Measurements from ENCODE around the gene SLC41A1. TPM values are rescaled to one million over a fixed set of nuclear protein-coding genes. Genes with fewer than 3 reads are reported as not detected.

Gene SLC41A1
- 9.4 and 15.5 TPM in 2 replicates for total RNA-seq

DNA sequence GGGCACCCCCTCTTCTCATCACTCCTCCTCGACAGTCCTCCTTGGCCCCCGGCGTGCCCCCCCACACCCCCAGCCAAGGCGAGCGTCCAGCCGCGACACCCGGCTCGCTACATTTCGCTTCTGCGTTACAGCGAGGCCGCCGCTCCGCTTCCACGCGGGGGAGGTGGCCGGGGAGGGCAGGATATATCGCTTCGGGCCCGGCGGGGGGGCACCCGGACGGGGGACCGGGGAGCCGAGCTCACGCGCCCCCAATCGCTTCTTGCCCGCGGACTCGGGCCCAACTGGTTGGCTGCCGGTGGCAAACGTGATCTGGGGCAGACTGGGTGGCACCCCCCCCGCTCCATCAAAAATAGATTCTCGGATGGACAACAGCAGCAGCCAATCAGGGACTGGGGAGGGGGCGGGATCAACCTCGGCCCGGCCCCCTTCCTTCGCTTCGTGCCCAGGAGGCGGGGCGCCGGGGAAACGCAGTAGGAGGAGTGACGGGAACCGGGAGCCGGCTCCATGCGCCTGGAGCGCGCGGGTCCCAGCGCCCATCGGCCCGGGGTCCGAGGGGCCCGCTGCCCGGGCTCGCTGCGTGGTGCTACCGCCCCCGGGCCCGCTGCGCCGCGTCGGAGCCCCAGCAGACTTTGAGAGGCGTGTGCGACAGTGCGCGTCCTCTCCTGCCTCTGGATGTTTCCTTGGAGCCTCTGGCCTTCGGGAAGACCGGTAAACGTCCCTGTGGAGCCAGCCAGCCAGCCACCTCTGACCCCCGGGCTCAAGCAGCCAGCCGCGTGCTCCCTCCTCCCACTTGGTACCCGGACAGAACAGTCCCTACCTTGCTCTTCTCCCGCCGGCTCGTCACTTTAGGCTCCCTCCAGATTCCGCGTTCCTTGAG is at the start of gene SLC41A1:
Gene SLC41A1 (minus strand): TSS at position 321 of the 877 bp plus-strand sequence. CDS start 2,757 bp downstream, outside the sequence.

DNA sequence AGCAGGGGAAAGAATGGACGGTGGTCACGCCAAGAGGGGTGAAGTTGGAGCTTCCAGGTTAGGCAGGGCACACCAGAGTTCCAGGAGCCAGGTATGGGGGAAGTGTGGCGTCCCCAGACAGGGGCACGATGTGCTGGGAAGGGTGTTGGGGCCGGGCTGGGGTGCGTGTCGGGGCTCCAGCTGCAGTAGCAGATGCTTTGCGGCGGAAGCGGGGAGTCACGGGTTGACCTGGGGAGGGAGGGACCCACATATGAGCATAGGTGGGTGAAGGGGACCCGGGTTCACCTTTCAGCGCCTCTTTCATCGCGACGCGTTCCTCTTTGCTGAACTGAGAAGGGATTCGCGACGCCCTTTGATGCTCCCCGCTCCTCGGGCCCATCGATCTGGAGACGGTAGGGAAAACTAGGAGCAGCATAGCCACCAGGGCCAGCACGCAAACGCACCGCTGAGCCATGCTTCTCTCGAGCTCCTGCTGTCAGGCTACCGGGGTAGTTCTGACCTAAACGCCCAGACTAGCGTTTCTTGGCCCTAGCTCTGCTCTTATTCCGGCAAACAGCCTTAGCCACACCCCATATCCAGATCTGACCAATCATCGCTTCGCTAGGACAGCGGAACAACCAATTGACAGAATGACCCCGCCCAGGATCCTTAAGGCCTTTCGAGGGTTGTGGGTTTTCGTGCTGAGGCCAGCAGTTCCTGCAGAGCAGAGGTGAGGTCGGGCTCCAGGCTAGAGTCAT is 36.8 kb upstream of the SLC41A1 start, which contains the start of gene PM20D1:
Gene PM20D1 (minus strand): TSS at position 514 of the 737 bp plus-strand sequence. CDS start 60 bp downstream, at position 454.

DNA sequence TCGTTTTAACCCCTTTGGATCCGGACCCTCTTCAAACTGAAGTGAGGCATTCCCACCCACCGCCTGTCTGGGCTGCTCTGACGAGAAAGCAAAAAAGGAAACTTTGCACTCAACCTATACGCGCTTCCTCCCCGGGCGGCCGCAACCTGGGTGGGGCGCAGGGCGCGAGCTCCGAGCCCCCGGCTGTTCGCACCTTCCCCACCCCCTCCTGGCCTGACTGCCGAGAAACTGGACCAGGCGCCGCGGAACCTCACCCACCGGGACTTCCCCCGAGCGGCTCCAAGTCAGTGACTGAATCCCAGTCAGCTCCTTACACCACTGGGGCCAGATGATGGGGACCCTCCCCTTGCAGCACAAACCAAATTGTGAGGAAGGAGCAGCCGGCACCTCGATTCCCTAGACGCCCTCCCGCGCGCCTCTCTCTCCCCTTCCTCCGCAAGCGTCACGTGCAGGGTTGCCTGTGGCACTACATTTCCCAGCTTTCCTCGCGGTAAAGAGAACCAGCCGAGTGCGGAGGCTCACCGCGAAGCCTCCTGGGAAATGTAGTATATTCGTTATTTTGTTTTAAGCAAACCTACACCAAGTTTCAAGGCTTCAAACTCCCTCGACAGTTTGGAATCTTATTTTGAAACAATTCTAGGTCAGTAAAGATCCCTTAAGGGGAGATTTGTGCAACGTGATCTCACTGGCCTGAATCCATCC is 37.8 kb downstream of the SLC41A1 start, which contains the start of gene RAB29:
Gene RAB29 (minus strand): TSS at position 468 of the 702 bp plus-strand sequence. CDS start 526 bp downstream, outside the sequence.

DNA sequence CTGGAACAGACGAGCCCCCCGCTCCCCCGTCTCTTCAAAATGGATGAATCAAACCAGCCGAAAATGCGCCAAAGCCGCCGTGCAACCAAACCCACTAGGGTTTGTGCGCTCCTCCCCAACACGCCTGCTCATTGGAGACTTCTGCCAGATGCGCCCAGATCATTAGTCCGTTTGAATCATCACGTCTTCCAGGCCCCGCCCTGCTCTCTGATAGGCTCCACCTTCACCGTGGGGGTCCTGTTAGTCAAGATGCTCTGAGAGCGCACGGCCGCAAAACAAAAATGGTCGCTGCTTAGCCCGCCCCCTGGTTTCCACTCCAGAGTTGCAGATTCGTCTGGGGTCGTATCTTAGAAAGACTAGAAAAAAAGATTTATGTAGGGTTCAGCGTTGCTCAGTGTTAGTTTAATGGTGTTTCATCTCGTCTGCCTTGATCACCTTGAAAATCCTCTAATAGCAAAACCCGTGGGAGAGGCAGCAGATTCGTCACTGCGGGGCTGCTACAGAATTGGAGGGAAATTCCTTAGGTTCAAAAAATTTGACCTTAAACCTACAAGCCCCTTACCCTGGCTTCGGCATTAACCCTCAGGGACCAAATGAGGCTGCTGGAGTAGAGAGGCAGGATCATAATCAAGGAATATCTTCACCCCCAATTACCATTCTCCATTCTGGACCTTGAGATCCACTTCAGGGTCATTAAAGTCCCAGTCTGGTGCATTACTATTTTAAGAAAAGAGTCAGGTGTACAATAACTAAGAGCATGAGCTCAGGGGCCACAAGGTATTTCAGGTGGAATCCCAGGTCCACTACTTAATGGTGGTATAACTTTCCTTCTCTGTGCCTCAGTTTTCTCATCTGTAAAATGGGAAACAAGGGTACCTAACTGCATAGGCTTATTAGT is 62.6 kb downstream of the SLC41A1 start, which contains the start of gene NUCKS1:
Gene NUCKS1 (minus strand): TSS at position 45 of the 898 bp plus-strand sequence. CDS start 209 bp downstream, outside the sequence.

Other genes starting within 250 kb of the SLC41A1 start
- gene ELK4, start 181.2 kb downstream of the SLC41A1 start, total RNA-seq = 7.9 and 11.8 TPM in 2 replicates
- gene SLC45A3, start 132.7 kb downstream of the SLC41A1 start, total RNA-seq = 0.65 TPM in 1 of 2 replicates, not detected in the other
- 66.3 and 139 TPM in 2 replicates for gene NUCKS1, start 63.0 kb downstream of the SLC41A1 start, total RNA-seq
- 4.0 and 6.7 TPM in 2 replicates for gene RAB29, start 37.7 kb downstream of the SLC41A1 start, total RNA-seq
- not detected in 2 replicates for gene PM20D1, start 36.9 kb upstream of the SLC41A1 start, total RNA-seq
- not detected in 2 replicates for gene SLC26A9, start 130.3 kb upstream of the SLC41A1 start, total RNA-seq
- 1.6 and 2.1 TPM in 2 replicates for gene RAB7B, start 190.2 kb upstream of the SLC41A1 start, total RNA-seq
- not detected in 2 replicates for gene CTSE, start 210.7 kb upstream of the SLC41A1 start, total RNA-seq
- gene RHEX, start 240.0 kb upstream of the SLC41A1 start, total RNA-seq = not detected in 2 replicates